GM12875 (cell line): ENCODE measurements around the gene OBSCN.

ENCODE experiments used
- H3K4me3 ChIP-seq: one replicate; pipeline ENCODE4 v1.5.1; 2011; ENCODE audit warnings: low read depth, low read length, control low read depth
- CTCF ChIP-seq: IDR thresholded peaks from 2 replicates; pipeline ENCODE4 v1.5.1; 2011; ENCODE audit warnings: low read depth, mild to moderate bottlenecking, control low read depth, inconsistent platforms, low read length, moderate library complexity, borderline replicate concordance; ENCODE audit not compliant: insufficient read depth

The OBSCN gene

GRCh38 chr1:228405200-228405978 is 197.5 kb downstream of the OBSCN start:
- no peak for TF ChIP-seq CTCF
- peak overlapping the region; percentile 90 for H3K4me3 ChIP-seq

GRCh38 chr1:228405979-228406228 is 198.1 kb downstream of the OBSCN start:
- TF ChIP-seq CTCF, result no peak

GRCh38 chr1:228407106-228408040 is 199.5 kb downstream of the OBSCN start:
- no peak for TF ChIP-seq CTCF
- peak overlapping the region; percentile 90 for H3K4me3 ChIP-seq

More at GRCh38 chr1:228405979-228406228, 198.1 kb downstream of the OBSCN start:
- peak overlapping the region; percentile 90 for H3K4me3 ChIP-seq

- no peak overlapping the region for H3K4me3 ChIP-seq
Measured at GRCh38 chr1:228408041-228408868, 200.4 kb downstream of the OBSCN start.

GRCh38 chr1:228408869-228409805 is 201.3 kb downstream of the OBSCN start:
- TF ChIP-seq CTCF, result no peak
- H3K4me3 ChIP-seq, result no peak overlapping the region

More at GRCh38 chr1:228408041-228408868, 200.4 kb downstream of the OBSCN start:
- TF ChIP-seq CTCF, result no peak

GRCh38 chr1:228410015-228410414 is 202.2 kb downstream of the OBSCN start:
- H3K4me3 ChIP-seq, result no peak overlapping the region
- no peak for TF ChIP-seq CTCF
